IMR-90 (cell line): ENCODE data around the gene BCAS3. TPM values are rescaled to one million over a fixed set of nuclear protein-coding genes. Genes with fewer than 3 reads are reported as not detected.

ENCODE experiments used
- ATAC-seq: fragments of 200-7000 bp; cut with Tn5 transposase; 2 replicates; pipeline ENCODE4 v1.9.1; 2020; ENCODE audit warnings: low read depth, mild to moderate bottlenecking, moderate library complexity
- BruUV-seq: library from RNA; stranded (reverse); fragments of 400-500 nt; replicated peaks from 2 replicates; lab custom pipeline; 2021; lab: Mats Ljungman, UMichigan
- CTCF ChIA-PET: fragments of 300-600 bp; formaldehyde crosslinking; extraction: SDS; loops from one replicate; lab custom pipeline; 2021; ENCODE audit warnings: antibody characterized with exemption; lab: Yijun Ruan, JAX
- POLR2A ChIA-PET: fragments of 300-600 bp; sonication (Branson Sonifier 250); formaldehyde crosslinking; loops from one replicate; lab custom pipeline; 2022; ENCODE audit warnings: antibody characterized with exemption; ENCODE audit not compliant: unreplicated experiment; lab: Charles Lee
- DNase-seq: peaks from one replicate; pipeline ENCODE4 v3.0.0; 2013
- H2AFZ ChIP-seq: replicated peaks from 2 replicates; pipeline ENCODE3; 2013; ENCODE audit warnings: low read length, mild to moderate bottlenecking; ENCODE audit not compliant: poor library complexity
- H2AK5ac ChIP-seq: 2 replicates; pipeline ENCODE4 v1.6.1; 2013; ENCODE audit warnings: low read depth, low read length, inconsistent platforms
- H2AK9ac ChIP-seq: replicated peaks from 2 replicates; pipeline ENCODE3; 2013; ENCODE audit warnings: mild to moderate bottlenecking, low read depth, low read length, moderate library complexity; ENCODE audit not compliant: poor library complexity
- H2BK120ac ChIP-seq: 2 replicates; pipeline ENCODE4 v1.6.1; 2013; ENCODE audit warnings: low read depth, low read length, inconsistent platforms
- H2BK15ac ChIP-seq: 3 replicates; pipeline ENCODE4 v1.6.1; 2013; ENCODE audit warnings: low read depth, low read length, inconsistent platforms
- H2BK20ac ChIP-seq: 2 replicates; pipeline ENCODE4 v1.6.1; 2013; ENCODE audit warnings: low read depth, mild to moderate bottlenecking, inconsistent platforms, low read length, moderate library complexity
- H2BK5ac ChIP-seq: 2 replicates; pipeline ENCODE4 v1.6.1; 2013; ENCODE audit warnings: mild to moderate bottlenecking, low read depth, low read length, inconsistent platforms; ENCODE audit not compliant: poor library complexity, severe bottlenecking
- H3K14ac ChIP-seq: replicated peaks from 2 replicates; pipeline ENCODE4 v1.6.1; 2013; ENCODE audit warnings: low read depth, low read length, inconsistent platforms
- H3K18ac ChIP-seq: 2 replicates; pipeline ENCODE4 v1.6.1; 2013; ENCODE audit warnings: low read depth, low read length, control low read depth
- H3K23ac ChIP-seq: 2 replicates; pipeline ENCODE4 v1.6.1; 2013; ENCODE audit warnings: low read depth, low read length, inconsistent platforms
- H3K27ac ChIP-seq: 2 replicates; pipeline ENCODE4 v1.5.1; 2013; ENCODE audit warnings: mild to moderate bottlenecking, control low read depth, low read length; ENCODE audit not compliant: insufficient read depth
- H3K27me3 ChIP-seq: 2 replicates; pipeline ENCODE4 v1.6.1; 2013; ENCODE audit warnings: low read length; ENCODE audit not compliant: control insufficient read depth, insufficient read depth
- H3K36me3 ChIP-seq: 2 replicates; pipeline ENCODE4 v1.6.1; 2013; ENCODE audit warnings: low read length, mixed read lengths; ENCODE audit not compliant: control insufficient read depth, insufficient read depth
- H3K4ac ChIP-seq: 2 replicates; pipeline ENCODE4 v1.6.1; 2013; ENCODE audit warnings: low read depth, low read length, inconsistent platforms
- H3K4me1 ChIP-seq: 2 replicates; pipeline ENCODE4 v1.6.1; 2013; ENCODE audit warnings: low read length, mixed read lengths; ENCODE audit not compliant: control insufficient read depth, insufficient read depth
- H3K4me2 ChIP-seq: 2 replicates; pipeline ENCODE4 v1.6.1; 2013; ENCODE audit warnings: low read depth, mild to moderate bottlenecking, control low read depth, low read length, moderate library complexity
- H3K4me3 ChIP-seq: 2 replicates; pipeline ENCODE4 v1.5.1; 2013; ENCODE audit warnings: low read depth, mild to moderate bottlenecking, control low read depth, low read length, moderate library complexity; ENCODE audit not compliant: insufficient read depth
- H3K56ac ChIP-seq: 2 replicates; pipeline ENCODE4 v1.6.1; 2013; ENCODE audit warnings: low read length, inconsistent platforms; ENCODE audit not compliant: insufficient read depth; ENCODE audit errors: extremely low read depth
- H3K79me1 ChIP-seq, 2 experiments: 2 replicates each; pipeline ENCODE4 v1.6.1; 2013; ENCODE audit warnings: low read length in 2 of 2, inconsistent platforms in 1 of 2, low read depth in 1 of 2
- H3K9ac ChIP-seq: 2 replicates; pipeline ENCODE4 v1.6.1; 2013; ENCODE audit warnings: low read depth, low read length, control low read depth
- H3K9me1 ChIP-seq: 2 replicates; pipeline ENCODE4 v1.6.1; 2013; ENCODE audit warnings: low read length, inconsistent platforms; ENCODE audit not compliant: insufficient read depth
- H3K9me3 ChIP-seq: 2 replicates; pipeline ENCODE4 v1.6.1; 2013; ENCODE audit warnings: low read length; ENCODE audit not compliant: control insufficient read depth, insufficient read depth
- H4K20me1 ChIP-seq: 2 replicates; pipeline ENCODE4 v1.6.1; 2013; ENCODE audit warnings: low read length, inconsistent platforms; ENCODE audit not compliant: insufficient read depth
- H4K5ac ChIP-seq: 2 replicates; pipeline ENCODE4 v1.6.1; 2013; ENCODE audit warnings: mild to moderate bottlenecking, low read depth, low read length, control low read depth
- H4K8ac ChIP-seq, 2 experiments: 2 replicates each; pipeline ENCODE4 v1.6.1; 2013; ENCODE audit warnings: low read depth in 2 of 2, low read length in 2 of 2, control low read depth in 1 of 2, inconsistent platforms in 1 of 2
- H4K91ac ChIP-seq: 2 replicates; pipeline ENCODE4 v1.6.1; 2013; ENCODE audit warnings: low read depth, low read length, inconsistent platforms; ENCODE audit not compliant: insufficient read depth
- BHLHE40 ChIP-seq: fragments of 150-350 bp; IDR thresholded peaks from 2 replicates; pipeline ENCODE4 v1.6.1; 2016; ENCODE audit warnings: mild to moderate bottlenecking, low read depth, low read length
- FOS ChIP-seq: fragments of 150-350 bp; IDR thresholded peaks from 2 replicates; pipeline ENCODE4 v1.6.1; 2016; ENCODE audit warnings: low read depth, low read length
- MXI1 ChIP-seq: IDR thresholded peaks from 2 replicates; pipeline ENCODE4 v1.6.1; 2012; ENCODE audit warnings: low read depth, mild to moderate bottlenecking, low read length, moderate library complexity, borderline replicate concordance
- RCOR1 ChIP-seq: IDR thresholded peaks from 2 replicates; pipeline ENCODE4 v1.6.1; 2012; ENCODE audit warnings: mild to moderate bottlenecking, low read length, improper control_type of control experiment; ENCODE audit not compliant: insufficient replicate concordance
- WGBS, 2 experiments: methylation state at CpG; one replicate each; pipeline versions ENCODE4 v1.1.5 to v1.1.7; 2013; ENCODE audit warnings: missing lambda C conversion rate in 2 of 2; ENCODE audit not compliant: insufficient read length in 1 of 2; ENCODE audit errors: extremely low coverage in 2 of 2; 5-methylcytosine and 5-hydroxymethylcytosine counted together
- dilution Hi-C: fragments of 300-500 bp; cut with HindIII; formaldehyde crosslinking; loops from one replicate; pipeline ENCODE4 v1.14.3; 2018; ENCODE audit warnings: low sequenced_read_pairs; ENCODE audit not compliant: unreplicated experiment
- in situ Hi-C: fragments of 300-500 bp; cut with MboI; formaldehyde crosslinking; loops from 3 replicates; pipeline ENCODE4 v1.14.3; 2019; ENCODE audit warnings: low sequenced_read_pairs, inconsistent platforms, mixed read lengths
- intact Hi-C: fragments of 100-400 bp; cut with micrococcal nuclease; formaldehyde crosslinking; loops from 2 replicates; pipeline ENCODE4 v1.10.0; 2022
- polyA plus RNA-seq, 3 experiments: library from polyadenylated mRNA; depleted of rRNA; stranded (reverse); fragments of >200 nt; gene quantifications; 2 replicates each; pipeline ENCODE4 v1.2.3, GENCODE V29; 2012; ENCODE audit warnings: low replicate concordance in 1 of 3
- total RNA-seq: library from RNA; depleted of rRNA; stranded (reverse); fragments of >200 nt; gene quantifications from 2 replicates; pipeline ENCODE4 v1.2.3, GENCODE V29; 2012

Gene BCAS3
- total and polyA plus RNA-seq, 2 of the 4 experiments (the other 2 are of a cell fraction), result 6.3 to 27.1 TPM

- Histone ChIP-seq H3K36me3 (no peaks in the 10 kb centered on the region), H2BK120ac (peak overlapping the region; percentile 91), H3K14ac (peak overlapping the region; percentile 98), H4K5ac (peak overlapping the region; percentile 78), H3K4me1 (peaks cover 22% of the 10 kb centered on the region), H3K4ac (peak overlapping the region; percentile 97), H4K91ac (peak overlapping the region; percentile 85), H4K20me1 (no peaks in the 10 kb centered on the region), H2BK20ac (peak overlapping the region; percentile 93), H2AFZ (peak overlapping the region; percentile 86), H3K4me2 (peak overlapping the region; percentile 19), H2BK15ac (peak overlapping the region; percentile 75), H4K8ac (peak overlapping the region; percentile 89 to 94), H3K79me1 (peaks cover 0 to 12% of the 10 kb centered on the region in 2 experiments; a peak in 2 of 4 replicates), H2BK5ac (peak overlapping the region; percentile 97), H3K27me3 (no peaks in the 10 kb centered on the region), H3K9me3 (no peaks in the 10 kb centered on the region), H3K9ac (no peak overlapping the region), H3K18ac (peak overlapping the region; percentile 74), H3K56ac (peak overlapping the region; percentile 60), H3K27ac (peak overlapping the region; percentile 51), H3K4me3 (no peak overlapping the region), H3K9me1 (peaks cover 25% of the 10 kb centered on the region), H2AK5ac (peak overlapping the region; percentile 94), H2AK9ac (peak overlapping the region; percentile 13), H3K23ac (peak overlapping the region; percentile 89)
- ATAC-seq (peak; percentile 40), DNase-seq (peak; percentile 82)
- no TSS peak for BruUV-seq
- WGBS, 2 experiments, result no CpG with 5 or more reads among the region's 12 CpGs
- CTCF ChIA-PET, result interaction anchor here (1.2 kb wide), 1 partner anchor 10 kb away, joined by 4 read pairs; no protein-coding TSS in a partner anchor
- dilution Hi-C loops, result no loop called here
- in situ Hi-C loops, result no loop called here
- intact Hi-C loops, result no loop called here
- POLR2A ChIA-PET, result interaction anchor here (0.6 kb wide), 2 partner anchors 88 to 107 kb away, joined by 3 to 8 read pairs; no protein-coding TSS in a partner anchor
- peak; percentile 41; the same call in 1 of the 2 replicates for TF ChIP-seq FOS
- TF ChIP-seq RCOR1, result peak; percentile 35
- TF ChIP-seq BHLHE40, result 0 out of 2 replicates have a peak, but pooled peaks have one; percentile 14
- TF ChIP-seq MXI1, result no peak
These were observed 646.5 kb downstream of the BCAS3 start for GRCh38 chr17:61323909-61324868.
